ENCODE data around the gene TFDP2.

- TF ChIP-seq GATA2 (IDR thresholded peaks at IDR 0.05; ENCODE audit: low read depth, low read length), result no peak
- no peak for TF ChIP-seq GATA3 (IDR thresholded peaks at IDR 0.05; ENCODE audit: low read depth, low read length)
Observed at GRCh38 chr3:142104763-142105162, 44.6 kb downstream of the TFDP2 start.
